A673 (cell line): ENCODE data around the gene TOP2A. TPM values are rescaled to one million over a fixed set of nuclear protein-coding genes. Genes with fewer than 3 reads are reported as not detected.

Experiments
- Bru-seq: library from RNA; stranded (reverse); fragments of 400-500 nt; gene quantifications from one replicate; lab custom pipeline; 2021; lab: Mats Ljungman, UMichigan
- BruChase-seq, 2 experiments: library from RNA; stranded (reverse); fragments of 400-500 nt; gene quantifications; one replicate each; lab custom pipeline; 2021; lab: Mats Ljungman, UMichigan
- BruUV-seq: library from RNA; stranded (reverse); fragments of 400-500 nt; replicated peaks from 2 replicates; lab custom pipeline; 2021; lab: Mats Ljungman, UMichigan
- CTCF ChIA-PET: fragments of 300-600 bp; sonication (Branson Sonifier 250); formaldehyde crosslinking; loops from one replicate; lab custom pipeline; 2022; ENCODE audit warnings: antibody characterized with exemption; lab: Charles Lee
- POLR2A ChIA-PET: fragments of 300-600 bp; sonication (Branson Sonifier 250); formaldehyde crosslinking; loops from one replicate; lab custom pipeline; 2022; ENCODE audit warnings: antibody characterized with exemption; ENCODE audit not compliant: low non-redundant PET; lab: Charles Lee
- DNase-seq: peaks from one replicate; pipeline ENCODE4 v3.0.0-alpha.2; 2015; ENCODE audit warnings: low spot score
- H3K27ac ChIP-seq: fragments of 200-600 bp; sonication (generic); 2 replicates; pipeline ENCODE4 v1.5.1; 2016; ENCODE audit warnings: mixed run types, low read depth, mild to moderate bottlenecking, mixed read lengths, antibody characterized with exemption, low read length; ENCODE audit not compliant: poor library complexity, severe bottlenecking
- H3K27me3 ChIP-seq: fragments of 200-600 bp; sonication (generic); replicated peaks from 2 replicates; pipeline ENCODE4 v1.6.1; 2017; ENCODE audit warnings: mixed run types, low read depth, mild to moderate bottlenecking, mixed read lengths, antibody characterized with exemption, low read length; ENCODE audit not compliant: insufficient read depth, poor library complexity
- H3K36me3 ChIP-seq: fragments of 200-600 bp; sonication (generic); 2 replicates; pipeline ENCODE4 v1.6.1; 2016; ENCODE audit warnings: mixed run types, mild to moderate bottlenecking, mixed read lengths, antibody characterized with exemption, low read length; ENCODE audit not compliant: insufficient read depth, poor library complexity, severe bottlenecking
- H3K4me1 ChIP-seq: fragments of 200-600 bp; sonication (generic); 2 replicates; pipeline ENCODE4 v1.6.1; 2017; ENCODE audit warnings: mixed run types, mild to moderate bottlenecking, mixed read lengths, antibody characterized with exemption, low read length; ENCODE audit not compliant: insufficient read depth, poor library complexity, severe bottlenecking
- H3K4me3 ChIP-seq: fragments of 200-600 bp; sonication (generic); 2 replicates; pipeline ENCODE4 v1.5.1; 2016; ENCODE audit warnings: low read depth, mixed run types, mild to moderate bottlenecking, mixed read lengths, low read length; ENCODE audit not compliant: poor library complexity, severe bottlenecking
- H3K9me3 ChIP-seq: fragments of 200-600 bp; sonication (generic); 2 replicates; pipeline ENCODE4 v1.6.1; 2016; ENCODE audit warnings: mixed run types, low read depth, mild to moderate bottlenecking, mixed read lengths, antibody characterized with exemption, low read length; ENCODE audit not compliant: poor library complexity, severe bottlenecking
- CTCF ChIP-seq: fragments of 300-800, 200-600 bp; sonication (generic); conservative IDR thresholded peaks from 2 replicates; pipeline ENCODE4 v1.5.1; 2017; ENCODE audit warnings: low read depth, mild to moderate bottlenecking, antibody characterized with exemption, low read length, moderate library complexity, mixed read lengths
- EZH2 ChIP-seq: fragments of 200-600 bp; sonication (generic); IDR thresholded peaks from 2 replicates; pipeline ENCODE4 v1.6.1; 2017; ENCODE audit warnings: borderline replicate concordance, low read depth, mild to moderate bottlenecking, mixed read lengths, antibody characterized with exemption, low read length; ENCODE audit not compliant: poor library complexity, severe bottlenecking
- intact Hi-C: fragments of 100-400 bp; cut with micrococcal nuclease; formaldehyde crosslinking; loops from one replicate; pipeline ENCODE4 v1.10.0; 2022; ENCODE audit not compliant: unreplicated experiment
- long read RNA-seq: library from polyadenylated mRNA; stranded (forward); transcript quantifications from one replicate; pipeline ENCODE4 v2.0.0, GENCODE V29; 2022
- total RNA-seq: library from RNA; stranded (reverse); gene quantifications from 2 replicates; pipeline ENCODE4 v1.2.3, GENCODE V29; 2021

TOP2A gene, protein sequence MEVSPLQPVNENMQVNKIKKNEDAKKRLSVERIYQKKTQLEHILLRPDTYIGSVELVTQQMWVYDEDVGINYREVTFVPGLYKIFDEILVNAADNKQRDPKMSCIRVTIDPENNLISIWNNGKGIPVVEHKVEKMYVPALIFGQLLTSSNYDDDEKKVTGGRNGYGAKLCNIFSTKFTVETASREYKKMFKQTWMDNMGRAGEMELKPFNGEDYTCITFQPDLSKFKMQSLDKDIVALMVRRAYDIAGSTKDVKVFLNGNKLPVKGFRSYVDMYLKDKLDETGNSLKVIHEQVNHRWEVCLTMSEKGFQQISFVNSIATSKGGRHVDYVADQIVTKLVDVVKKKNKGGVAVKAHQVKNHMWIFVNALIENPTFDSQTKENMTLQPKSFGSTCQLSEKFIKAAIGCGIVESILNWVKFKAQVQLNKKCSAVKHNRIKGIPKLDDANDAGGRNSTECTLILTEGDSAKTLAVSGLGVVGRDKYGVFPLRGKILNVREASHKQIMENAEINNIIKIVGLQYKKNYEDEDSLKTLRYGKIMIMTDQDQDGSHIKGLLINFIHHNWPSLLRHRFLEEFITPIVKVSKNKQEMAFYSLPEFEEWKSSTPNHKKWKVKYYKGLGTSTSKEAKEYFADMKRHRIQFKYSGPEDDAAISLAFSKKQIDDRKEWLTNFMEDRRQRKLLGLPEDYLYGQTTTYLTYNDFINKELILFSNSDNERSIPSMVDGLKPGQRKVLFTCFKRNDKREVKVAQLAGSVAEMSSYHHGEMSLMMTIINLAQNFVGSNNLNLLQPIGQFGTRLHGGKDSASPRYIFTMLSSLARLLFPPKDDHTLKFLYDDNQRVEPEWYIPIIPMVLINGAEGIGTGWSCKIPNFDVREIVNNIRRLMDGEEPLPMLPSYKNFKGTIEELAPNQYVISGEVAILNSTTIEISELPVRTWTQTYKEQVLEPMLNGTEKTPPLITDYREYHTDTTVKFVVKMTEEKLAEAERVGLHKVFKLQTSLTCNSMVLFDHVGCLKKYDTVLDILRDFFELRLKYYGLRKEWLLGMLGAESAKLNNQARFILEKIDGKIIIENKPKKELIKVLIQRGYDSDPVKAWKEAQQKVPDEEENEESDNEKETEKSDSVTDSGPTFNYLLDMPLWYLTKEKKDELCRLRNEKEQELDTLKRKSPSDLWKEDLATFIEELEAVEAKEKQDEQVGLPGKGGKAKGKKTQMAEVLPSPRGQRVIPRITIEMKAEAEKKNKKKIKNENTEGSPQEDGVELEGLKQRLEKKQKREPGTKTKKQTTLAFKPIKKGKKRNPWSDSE (N-terminal part only)
- total RNA-seq (188 and 216 TPM in 2 replicates), Bru-seq, nascent RNA (percentile 90 among the genes with signal in this experiment), BruChase-seq, experiment 1, labeled RNA remaining after a 2-hour chase (percentile 97 among the genes with signal in this experiment), BruChase-seq, experiment 2, labeled RNA remaining after a 6-hour chase (percentile 98 among the genes with signal in this experiment)
- long read RNA-seq, full-length matches to known transcripts = 135 of 212 reads
- long read RNA-seq, partial matches to known transcripts = 51 of 212 reads
- long read RNA-seq, other reads (novel, unspliced or antisense) = 26 of 212 reads

DNA sequence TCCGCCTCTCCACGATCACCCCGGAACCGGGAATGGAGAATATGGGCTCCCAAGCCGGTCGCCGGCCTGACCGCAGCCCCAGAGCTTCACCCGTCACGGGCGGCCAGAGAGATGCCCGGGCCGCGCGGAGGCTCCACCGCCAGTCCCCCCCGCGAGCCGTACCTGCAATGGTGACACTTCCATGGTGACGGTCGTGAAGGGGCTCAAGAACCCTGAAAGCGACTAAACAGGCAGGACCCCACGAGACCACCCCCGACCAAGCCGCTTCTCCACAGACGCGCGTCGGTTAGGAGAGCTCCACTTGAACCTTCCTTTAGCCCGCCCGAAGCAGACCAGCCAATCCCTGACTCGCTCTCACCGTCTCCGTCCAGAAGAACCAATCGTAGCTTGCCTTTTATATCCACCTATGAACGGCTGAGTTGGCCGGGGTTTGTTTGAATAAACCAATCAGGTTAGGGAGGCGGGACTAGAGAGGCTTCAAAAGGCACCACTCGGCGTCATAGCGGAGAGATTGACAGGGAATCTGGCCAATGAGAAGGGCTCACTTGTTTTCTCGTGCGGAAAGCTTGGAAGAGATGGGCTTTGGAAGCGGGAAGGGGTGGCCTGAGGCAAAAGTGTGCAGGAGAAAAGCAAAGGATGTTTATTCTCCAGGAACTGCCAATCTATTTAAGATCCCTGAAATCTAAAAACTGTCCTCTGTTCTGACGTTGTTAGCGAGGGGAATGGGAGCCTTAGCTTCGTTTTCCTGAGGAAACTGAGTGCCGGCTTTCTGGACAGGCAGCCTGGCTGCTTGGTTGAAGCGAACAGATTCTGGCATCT is at the start of gene TOP2A:
Gene TOP2A (minus strand): TSS at position 288 of the 819 bp plus-strand sequence. CDS start 105 bp downstream, at position 183.
- peaks cover 16% of the 10 kb centered on the region for H3K4me1 ChIP-seq
- H3K4me3 ChIP-seq = peak within 1 kb of the TSS; percentile 90
- intact Hi-C loops = loop anchor here (10.0 kb wide), 1 partner anchor 113 kb away; the partner anchor contains the start of gene RARA
- CTCF ChIA-PET = interaction anchor here (2.0 kb wide), 1 partner anchor 116 kb away, joined by 10 read pairs; no protein-coding TSS in a partner anchor
- H3K27me3 ChIP-seq = no peaks in the 10 kb centered on the region
- POLR2A ChIA-PET = interaction anchor here (0.5 to 0.9 kb wide), 4 partner anchors 10 to 741 kb away, joined by 3 to 5 read pairs (median 3); partner anchors contain the start of gene SMARCE1
- H3K27ac ChIP-seq = peak within 1 kb of the TSS; percentile 86
- TF ChIP-seq CTCF = no peak
- no peak for TF ChIP-seq EZH2
- no TSS peak for BruUV-seq
- no peaks in the 10 kb centered on the region for H3K9me3 ChIP-seq
- DNase-seq = peak; percentile 98
- peaks cover 37% of the 10 kb centered on the region for H3K36me3 ChIP-seq

- ChIA-PET POLR2A (no interaction called here), CTCF (no interaction called here)
- no peak for DNase-seq
- H3K27ac ChIP-seq = no peak overlapping the region
- no TSS peak for BruUV-seq
- no peaks in the 10 kb centered on the region for H3K27me3 ChIP-seq
- no peaks in the 10 kb centered on the region for H3K9me3 ChIP-seq
- TF ChIP-seq EZH2 (no peak), CTCF (no peak)
- no peak overlapping the region for H3K4me3 ChIP-seq
- no peaks in the 10 kb centered on the region for H3K4me1 ChIP-seq
- intact Hi-C loops = no loop called here
- no peaks in the 10 kb centered on the region for H3K36me3 ChIP-seq
These were observed 49.7 kb upstream of the TOP2A start for GRCh38 chr17:40467281-40467867.
